GM06990 (cell line): ENCODE results near the gene PHLPP1.

Source experiments
- DNase-seq: peaks from one replicate; pipeline ENCODE4 v3.0.0-alpha.2; 2011; ENCODE audit not compliant: insufficient read length; ENCODE audit errors: extremely low read depth
- H3K27me3 ChIP-seq: replicated peaks from 2 replicates; pipeline ENCODE4 v1.6.0; 2011; ENCODE audit warnings: low read length; ENCODE audit not compliant: control insufficient read depth, insufficient read depth
- H3K36me3 ChIP-seq: 2 replicates; pipeline ENCODE4 v1.5.1; 2011; ENCODE audit warnings: low read length; ENCODE audit not compliant: control insufficient read depth, insufficient read depth
- H3K4me3 ChIP-seq: replicated peaks from 2 replicates; pipeline ENCODE4 v1.5.1; 2011; ENCODE audit warnings: low read depth, mild to moderate bottlenecking, control low read depth, low read length
- CTCF ChIP-seq: IDR thresholded peaks from 2 replicates; pipeline ENCODE4 v1.5.1; 2011; ENCODE audit warnings: low read length, control low read depth, mild to moderate bottlenecking, inconsistent platforms; ENCODE audit not compliant: insufficient read depth, poor library complexity, severe bottlenecking

The PHLPP1 gene

GRCh38 chr18:62852851-62853250 is 137.5 kb downstream of the PHLPP1 start:
- H3K27me3 ChIP-seq: no peaks in the 10 kb centered on the region
- DNase-seq: no peak
- no peaks in the 10 kb centered on the region for H3K36me3 ChIP-seq
- no peak overlapping the region for H3K4me3 ChIP-seq
- TF ChIP-seq CTCF: no peak

- no peak for DNase-seq
- Histone ChIP-seq H3K36me3 (no peaks in the 10 kb centered on the region), H3K4me3 (no peak overlapping the region), H3K27me3 (no peaks in the 10 kb centered on the region)
- no peak for TF ChIP-seq CTCF
These were observed 141.0 kb downstream of the PHLPP1 start for GRCh38 chr18:62856294-62856693.

GRCh38 chr18:62857263-62857976 is 142.1 kb downstream of the PHLPP1 start:
- no peak for TF ChIP-seq CTCF
- Histone ChIP-seq H3K4me3 (no peak overlapping the region), H3K36me3 (no peaks in the 10 kb centered on the region), H3K27me3 (no peaks in the 10 kb centered on the region)
- no peak for DNase-seq

GRCh38 chr18:62860062-62860461 is 144.7 kb downstream of the PHLPP1 start:
- no peaks in the 10 kb centered on the region for H3K36me3 ChIP-seq
- no peaks in the 10 kb centered on the region for H3K27me3 ChIP-seq
- no peak overlapping the region for H3K4me3 ChIP-seq
- DNase-seq: no peak
- no peak for TF ChIP-seq CTCF

GRCh38 chr18:62862466-62862865 is 147.1 kb downstream of the PHLPP1 start:
- H3K27me3 ChIP-seq: no peaks in the 10 kb centered on the region
- H3K36me3 ChIP-seq: no peaks in the 10 kb centered on the region
- H3K4me3 ChIP-seq: no peak overlapping the region
- DNase-seq: no peak
- TF ChIP-seq CTCF: no peak

GRCh38 chr18:62863579-62864001 is 148.2 kb downstream of the PHLPP1 start:
- DNase-seq: no peak
- TF ChIP-seq CTCF: no peak
- Histone ChIP-seq H3K4me3 (no peak overlapping the region), H3K27me3 (no peaks in the 10 kb centered on the region), H3K36me3 (no peaks in the 10 kb centered on the region)
